Measurements from ENCODE around the gene SCRN1.

SCRN1 gene

GRCh38 chr7:29918850-29919249, 70.8 kb downstream of the SCRN1 start:
- no peak for TF ChIP-seq GATA2 (IDR thresholded peaks at IDR 0.05; ENCODE audit: low read depth, low read length)
- TF ChIP-seq GATA3 (IDR thresholded peaks at IDR 0.05; ENCODE audit: low read depth, low read length), result no peak

DNA sequence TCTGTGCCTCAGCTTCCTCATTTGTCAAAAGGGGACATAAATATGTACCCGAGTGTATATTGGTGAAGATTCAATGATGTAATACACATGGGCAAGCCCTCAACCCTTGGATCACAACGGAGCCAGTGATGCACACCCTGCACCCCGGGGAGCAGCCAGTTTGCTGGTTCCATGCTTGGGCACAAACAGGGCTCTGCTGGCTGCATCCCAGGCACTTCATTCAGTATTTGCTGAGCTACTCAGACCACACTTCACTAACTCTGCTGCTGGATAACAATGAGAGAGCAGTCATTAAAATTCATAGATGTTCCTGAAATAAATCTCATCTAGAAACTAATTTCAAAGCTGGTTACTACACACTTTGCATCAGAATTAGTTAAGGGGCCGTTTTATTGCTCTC, 72.0 kb downstream of the SCRN1 start:
- TF ChIP-seq GATA2 (IDR thresholded peaks at IDR 0.05; ENCODE audit: low read depth, low read length) (no peak), GATA3 (IDR thresholded peaks at IDR 0.05; ENCODE audit: low read depth, low read length) (no peak)

- TF ChIP-seq GATA2 (IDR thresholded peaks at IDR 0.05; ENCODE audit: low read depth, low read length) (no peak), GATA3 (IDR thresholded peaks at IDR 0.05; ENCODE audit: low read depth, low read length) (no peak)
Observed at GRCh38 chr7:29915481-29916215, 74.0 kb downstream of the SCRN1 start.

GRCh38 chr7:29914180-29914579, 75.4 kb downstream of the SCRN1 start:
- no peak for TF ChIP-seq GATA2 (IDR thresholded peaks at IDR 0.05; ENCODE audit: low read depth, low read length)
- no peak for TF ChIP-seq GATA3 (IDR thresholded peaks at IDR 0.05; ENCODE audit: low read depth, low read length)

DNA sequence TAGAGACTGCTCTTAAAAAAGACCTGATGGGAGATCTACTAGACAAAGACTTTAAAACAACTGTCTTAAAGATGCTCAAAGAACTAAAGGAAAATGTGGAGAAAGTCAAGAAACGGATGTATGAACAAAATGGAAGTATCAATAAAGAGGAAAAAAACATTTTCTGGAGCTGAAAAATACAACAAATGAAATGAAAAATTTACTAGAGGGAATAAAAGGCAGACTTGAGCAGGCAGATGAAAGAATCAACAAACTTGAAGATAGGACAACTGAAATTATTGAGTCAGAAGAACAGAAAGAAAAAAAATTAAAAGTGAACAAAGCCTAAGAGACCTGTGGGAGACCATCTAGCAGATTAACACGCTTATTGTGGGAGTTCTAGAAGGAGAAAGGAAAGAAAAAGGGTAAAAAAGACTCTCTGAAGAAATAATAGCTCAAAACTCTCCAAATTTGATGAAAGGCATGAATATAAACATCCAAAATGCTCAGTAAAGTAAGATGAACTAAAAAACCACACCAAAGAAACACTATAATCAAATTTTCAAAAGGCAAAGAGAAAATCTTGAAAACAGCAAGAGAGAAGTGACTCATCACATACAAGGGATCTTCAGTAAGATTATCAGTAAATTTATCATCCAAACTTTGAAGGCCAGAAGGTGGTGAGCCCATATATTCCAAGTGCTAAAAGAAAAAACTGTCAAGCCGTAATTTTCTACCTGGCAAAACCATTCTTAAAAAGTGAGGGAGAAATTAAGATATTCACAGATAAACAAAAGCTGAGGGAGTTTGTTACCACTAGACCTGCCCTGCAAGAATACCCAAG, 83.2 kb downstream of the SCRN1 start:
- TF ChIP-seq GATA3 (IDR thresholded peaks at IDR 0.05; ENCODE audit: low read depth, low read length), result no peak
- no peak for TF ChIP-seq GATA2 (IDR thresholded peaks at IDR 0.05; ENCODE audit: low read depth, low read length)

GRCh38 chr7:29900745-29901144, 88.9 kb downstream of the SCRN1 start:
- TF ChIP-seq GATA2 (IDR thresholded peaks at IDR 0.05; ENCODE audit: low read depth, low read length) (no peak), GATA3 (IDR thresholded peaks at IDR 0.05; ENCODE audit: low read depth, low read length) (no peak)

GRCh38 chr7:29898301-29898700, 91.3 kb downstream of the SCRN1 start:
- no peak for TF ChIP-seq GATA3 (IDR thresholded peaks at IDR 0.05; ENCODE audit: low read depth, low read length)
- TF ChIP-seq GATA2 (IDR thresholded peaks at IDR 0.05; ENCODE audit: low read depth, low read length), result no peak

- TF ChIP-seq GATA3 (IDR thresholded peaks at IDR 0.05; ENCODE audit: low read depth, low read length), result no peak
- no peak for TF ChIP-seq GATA2 (IDR thresholded peaks at IDR 0.05; ENCODE audit: low read depth, low read length)
Observed at GRCh38 chr7:29896685-29897411, 92.8 kb downstream of the SCRN1 start.

DNA sequence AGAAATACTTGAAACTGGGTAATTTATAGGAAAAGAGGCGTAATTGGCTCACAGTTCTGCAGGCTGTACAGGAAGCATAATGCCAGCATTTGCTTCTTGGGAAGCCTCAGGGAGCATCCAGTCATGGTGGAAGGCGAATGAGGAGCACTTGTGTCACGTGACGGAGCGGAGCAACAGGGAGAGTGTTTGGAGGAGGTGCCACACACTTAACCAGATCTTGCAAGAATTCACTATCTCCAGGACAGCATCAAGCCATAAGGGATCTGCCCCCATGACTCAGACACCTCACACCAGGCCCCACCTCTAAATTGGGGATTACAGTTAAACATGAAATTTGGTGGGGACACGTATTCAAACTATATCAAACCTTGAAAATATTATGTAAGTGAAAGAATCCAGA, 94.0 kb downstream of the SCRN1 start:
- TF ChIP-seq GATA3 (IDR thresholded peaks at IDR 0.05; ENCODE audit: low read depth, low read length), result no peak
- TF ChIP-seq GATA2 (IDR thresholded peaks at IDR 0.05; ENCODE audit: low read depth, low read length), result no peak

GRCh38 chr7:29894256-29894655, 95.3 kb downstream of the SCRN1 start:
- TF ChIP-seq GATA3 (IDR thresholded peaks at IDR 0.05; ENCODE audit: low read depth, low read length), result no peak
- peak; percentile 68 for TF ChIP-seq GATA2 (IDR thresholded peaks at IDR 0.05; ENCODE audit: low read depth, low read length)

- TF ChIP-seq GATA2 (IDR thresholded peaks at IDR 0.05; ENCODE audit: low read depth, low read length) (no peak), GATA3 (IDR thresholded peaks at IDR 0.05; ENCODE audit: low read depth, low read length) (no peak)
Observed at GRCh38 chr7:29893351-29893965, 96.1 kb downstream of the SCRN1 start.

DNA sequence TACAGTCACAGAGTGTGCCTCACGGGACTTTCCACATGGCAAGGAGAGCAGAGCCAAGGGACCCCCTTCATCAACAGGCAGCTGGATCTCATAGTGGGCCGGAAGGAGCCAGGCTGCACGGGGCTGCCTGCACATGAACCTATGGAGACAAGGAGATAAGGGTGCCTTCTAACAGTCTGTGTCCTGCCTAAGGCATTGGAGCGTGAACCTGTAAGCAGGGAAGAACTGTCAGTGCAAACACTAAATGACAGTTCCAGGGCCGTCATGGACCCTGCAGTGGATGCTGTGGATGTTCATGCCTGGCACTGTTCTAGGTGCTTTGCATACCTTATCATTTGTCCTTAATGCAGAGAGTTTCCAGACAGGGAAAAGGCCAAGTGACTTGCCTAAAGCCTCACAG, 97.4 kb downstream of the SCRN1 start:
- no peak for TF ChIP-seq GATA3 (IDR thresholded peaks at IDR 0.05; ENCODE audit: low read depth, low read length)
- no peak for TF ChIP-seq GATA2 (IDR thresholded peaks at IDR 0.05; ENCODE audit: low read depth, low read length)

DNA sequence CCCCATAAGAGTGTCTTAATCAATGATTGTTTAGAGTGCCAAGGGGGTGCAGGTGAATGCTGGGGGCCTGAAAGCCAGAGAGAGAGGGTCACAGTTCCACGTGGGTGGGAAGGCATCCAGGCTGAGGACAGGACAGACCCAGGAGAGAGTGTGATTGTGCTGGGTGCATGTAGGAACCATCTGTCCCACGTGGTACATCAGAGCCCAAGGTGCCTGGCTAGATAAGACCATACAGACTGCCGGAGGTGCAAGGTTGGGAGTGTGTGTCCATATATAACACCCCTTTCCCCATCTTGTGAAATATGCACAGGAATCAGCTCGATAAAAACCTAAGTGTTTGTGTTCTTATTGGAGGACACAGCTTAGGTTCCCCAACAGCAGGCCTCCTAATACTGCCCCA, 97.8 kb downstream of the SCRN1 start:
- no peak for TF ChIP-seq GATA3 (IDR thresholded peaks at IDR 0.05; ENCODE audit: low read depth, low read length)
- no peak for TF ChIP-seq GATA2 (IDR thresholded peaks at IDR 0.05; ENCODE audit: low read depth, low read length)

- peak; percentile 78 for TF ChIP-seq GATA2 (IDR thresholded peaks at IDR 0.05; ENCODE audit: low read depth, low read length)
- no peak for TF ChIP-seq GATA3 (IDR thresholded peaks at IDR 0.05; ENCODE audit: low read depth, low read length)
Observed at GRCh38 chr7:29890251-29890650, 99.3 kb downstream of the SCRN1 start.

All from SH-SY5Y (cell line).